Trophoblast cell (in vitro differentiated cells and primary cell): ENCODE data around the gene CHGA.
A peak's percentile ranks its signal among the peaks of the same experiment; 100 is the strongest.

Experiments used
- DNase-seq, 2 donors: peaks; one replicate each; pipeline ENCODE4 v3.0.0-alpha.2; 2016
- H2AFZ ChIP-seq: 2 replicates; pipeline ENCODE4 v1.6.1; 2013; ENCODE audit warnings: low read length, moderate library complexity, mild to moderate bottlenecking; ENCODE audit not compliant: insufficient read depth, poor library complexity
- H2AK5ac ChIP-seq: 2 replicates; pipeline ENCODE4 v1.6.1; 2013; ENCODE audit warnings: mild to moderate bottlenecking, low read length
- H2BK120ac ChIP-seq: 2 replicates; pipeline ENCODE4 v1.6.1; 2013; ENCODE audit warnings: low read length, mild to moderate bottlenecking, moderate library complexity; ENCODE audit not compliant: insufficient read depth, poor library complexity
- H2BK12ac ChIP-seq: 2 replicates; pipeline ENCODE4 v1.6.1; 2013; ENCODE audit warnings: mild to moderate bottlenecking, low read length, moderate library complexity
- H2BK5ac ChIP-seq: 2 replicates; pipeline ENCODE4 v1.6.1; 2013; ENCODE audit warnings: low read length, low read depth, moderate library complexity, mild to moderate bottlenecking; ENCODE audit not compliant: poor library complexity
- H3K14ac ChIP-seq: 2 replicates; pipeline ENCODE4 v1.6.1; 2013; ENCODE audit warnings: mild to moderate bottlenecking, low read length
- H3K18ac ChIP-seq: 2 replicates; pipeline ENCODE4 v1.6.1; 2013; ENCODE audit warnings: mild to moderate bottlenecking, low read length
- H3K23ac ChIP-seq: 2 replicates; pipeline ENCODE4 v1.6.1; 2013; ENCODE audit warnings: low read length
- H3K27ac ChIP-seq: 2 replicates; pipeline ENCODE4 v1.5.1; 2013; ENCODE audit warnings: low read depth, mild to moderate bottlenecking, inconsistent platforms, low read length, moderate library complexity
- H3K27me3 ChIP-seq: 2 replicates; pipeline ENCODE4 v1.6.1; 2013; ENCODE audit warnings: inconsistent platforms, mild to moderate bottlenecking, low read length, moderate library complexity; ENCODE audit not compliant: insufficient read depth
- H3K36me3 ChIP-seq, 2 experiments: 1 replicate in 1 of 2; 2 replicates in 1 of 2; pipeline ENCODE4 v1.6.1; 2013; ENCODE audit warnings: low read length in 2 of 2, mild to moderate bottlenecking in 2 of 2, moderate library complexity in 1 of 2; ENCODE audit not compliant: insufficient read depth in 2 of 2, control insufficient read depth in 1 of 2
- H3K4ac ChIP-seq: 2 replicates; pipeline ENCODE4 v1.6.1; 2013; ENCODE audit warnings: low read depth, mild to moderate bottlenecking, low read length, moderate library complexity
- H3K4me1 ChIP-seq, 2 experiments: 1 replicate in 1 of 2; 2 replicates in 1 of 2; pipeline ENCODE4 v1.6.1; 2013; ENCODE audit warnings: low read length in 2 of 2, mild to moderate bottlenecking in 2 of 2, moderate library complexity in 1 of 2; ENCODE audit not compliant: insufficient read depth in 2 of 2, control insufficient read depth in 1 of 2
- H3K4me2 ChIP-seq: 2 replicates; pipeline ENCODE4 v1.6.1; 2013; ENCODE audit warnings: inconsistent platforms, mild to moderate bottlenecking, low read length, moderate library complexity
- H3K4me3 ChIP-seq: 2 replicates; pipeline ENCODE4 v1.5.1; 2013; ENCODE audit warnings: mild to moderate bottlenecking, low read depth, low read length, inconsistent platforms
- H3K79me1 ChIP-seq: one replicate; pipeline ENCODE4 v1.6.1; 2013; ENCODE audit warnings: low read length
- H3K79me2 ChIP-seq: 2 replicates; pipeline ENCODE4 v1.6.1; 2013; ENCODE audit warnings: low read length, mild to moderate bottlenecking; ENCODE audit not compliant: control insufficient read depth, insufficient read depth, poor library complexity
- H3K9ac ChIP-seq: 2 replicates; pipeline ENCODE4 v1.6.1; 2013; ENCODE audit warnings: mild to moderate bottlenecking, low read length
- H3K9me3 ChIP-seq: 2 replicates; pipeline ENCODE4 v1.6.1; 2013; ENCODE audit warnings: low read depth, mild to moderate bottlenecking, control low read depth, inconsistent platforms, low read length; ENCODE audit not compliant: insufficient read depth
- H4K12ac ChIP-seq: 2 replicates; pipeline ENCODE4 v1.6.1; 2013; ENCODE audit warnings: low read depth, mild to moderate bottlenecking, low read length, moderate library complexity
- H4K8ac ChIP-seq: 2 replicates; pipeline ENCODE4 v1.6.1; 2013; ENCODE audit warnings: low read depth, mild to moderate bottlenecking, low read length, moderate library complexity
- H4K91ac ChIP-seq: one replicate; pipeline ENCODE4 v1.6.1; 2013; ENCODE audit warnings: low read depth, mild to moderate bottlenecking, low read length, moderate library complexity
- WGBS: extraction: QIAGEN DNeasy Blood & Tissue Kit; methylation state at CpG from one replicate; pipeline ENCODE4 v1.1.7; 2013; ENCODE audit warnings: missing lambda C conversion rate; ENCODE audit not compliant: insufficient read length, insufficient coverage; ENCODE audit errors: extremely low coverage; 5-methylcytosine and 5-hydroxymethylcytosine counted together

Gene CHGA

DNA sequence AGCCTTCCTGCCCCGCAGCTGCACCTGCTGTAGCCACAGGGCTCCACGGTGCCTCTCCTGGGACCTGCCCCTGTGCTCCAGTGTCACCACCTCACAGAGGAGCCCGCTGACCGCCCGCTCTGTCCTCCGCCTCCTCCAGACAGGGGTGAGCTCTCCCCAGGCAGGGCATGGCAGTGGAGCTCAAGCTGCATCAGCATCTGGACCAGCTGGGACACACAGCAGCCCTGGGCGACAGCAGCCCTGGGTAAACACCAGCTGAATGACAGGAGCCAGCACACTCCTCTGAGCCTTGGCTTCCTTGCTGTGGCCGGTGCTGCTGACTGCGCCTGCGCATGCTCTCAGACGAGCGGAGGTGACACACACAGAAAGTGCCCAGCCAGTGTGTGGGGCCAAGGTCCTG is 22.0 kb downstream of the CHGA start:
- DNase-seq: no peak
- H3K79me1 ChIP-seq: no peaks in the 10 kb centered on the region

DNA sequence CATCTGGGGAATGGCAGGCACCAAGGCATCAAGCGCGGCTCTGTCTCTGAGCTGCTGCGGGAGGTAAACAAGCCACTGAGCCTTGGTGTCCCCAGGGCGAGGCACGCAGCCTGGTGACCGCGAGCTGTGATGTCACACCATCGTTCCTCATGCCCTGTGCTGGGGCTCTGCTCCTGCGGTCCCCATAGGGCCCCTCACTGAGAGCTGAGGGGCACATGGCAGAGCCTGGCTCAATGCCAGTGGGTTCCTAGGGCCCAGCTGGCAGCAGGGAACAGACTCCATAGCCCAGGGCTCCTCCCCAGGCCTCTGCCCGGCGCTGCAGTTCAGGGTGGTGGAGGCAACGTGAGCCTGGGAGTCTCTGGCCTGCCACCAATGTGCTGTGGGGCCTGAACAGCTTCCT is 22.6 kb downstream of the CHGA start:
- H3K4me2 ChIP-seq: no peak overlapping the region
- WGBS: no CpG with 5 or more reads among the region's 12 CpGs
- H2BK120ac ChIP-seq: no peak overlapping the region

More for the DNA sequence above, 22.0 kb downstream of the CHGA start:
- Histone ChIP-seq H3K4me1 (no peaks in the 10 kb centered on the region), H3K9ac (no peak overlapping the region), H3K36me3 (no peaks in the 10 kb centered on the region), H2AFZ (no peak overlapping the region), H4K12ac (no peak overlapping the region), H4K8ac (no peak overlapping the region), H3K4ac (no peak overlapping the region), H3K23ac (no peak overlapping the region), H3K14ac (no peak overlapping the region), H2BK12ac (no peak overlapping the region), H3K9me3 (no peaks in the 10 kb centered on the region), H2BK5ac (no peak overlapping the region), H2AK5ac (no peak overlapping the region), H3K4me2 (no peak overlapping the region), H2BK120ac (no peak overlapping the region), H3K18ac (no peak overlapping the region), H3K27me3 (no peaks in the 10 kb centered on the region), H3K27ac (no peak overlapping the region), H3K79me2 (no peaks in the 10 kb centered on the region), H4K91ac (no peak overlapping the region), H3K4me3 (no peak overlapping the region)
- WGBS: no CpG with 5 or more reads among the region's 12 CpGs

DNA sequence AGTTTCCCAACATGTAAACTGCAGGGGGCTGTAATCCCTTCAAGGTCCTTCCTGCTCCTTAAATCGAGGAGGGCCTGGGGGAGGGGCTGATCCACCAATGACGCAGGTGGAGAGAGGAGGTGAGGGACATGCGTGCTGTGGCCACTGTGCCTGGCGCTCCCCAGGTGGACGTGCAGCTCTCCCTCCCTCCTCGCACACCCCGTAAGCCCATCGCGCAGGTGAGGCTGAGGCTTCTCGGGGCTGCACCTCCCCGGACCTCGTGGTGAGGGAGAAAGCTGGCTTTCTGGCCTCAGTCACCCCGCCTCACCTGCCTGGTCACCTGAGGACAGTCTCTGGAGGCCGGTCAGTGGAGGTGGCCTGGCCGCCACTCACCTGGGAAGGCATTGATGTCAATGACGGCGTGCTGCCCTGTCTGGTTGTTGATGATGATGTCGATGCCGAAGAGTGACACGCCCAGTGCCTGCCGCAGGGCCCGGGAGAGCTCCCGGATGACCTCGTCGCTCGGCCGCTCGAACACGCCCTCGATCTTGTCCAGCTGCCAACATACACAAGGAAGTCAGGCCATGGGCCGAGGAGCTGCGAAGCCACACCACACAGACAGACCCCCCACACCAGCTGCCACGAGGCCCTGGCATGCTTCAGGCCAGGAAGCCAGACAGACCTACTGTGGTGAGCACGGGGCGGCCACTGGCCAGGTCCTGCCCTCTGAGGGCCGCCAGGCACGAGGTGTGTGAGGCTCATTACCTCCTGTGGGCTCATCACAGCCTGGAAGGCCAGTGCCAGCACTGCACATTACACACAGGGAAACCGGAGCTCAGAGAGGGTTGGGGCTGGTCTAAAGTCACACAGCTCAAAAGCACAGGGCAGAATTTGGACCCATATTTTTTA is 23.3 kb downstream of the CHGA start:
- Histone ChIP-seq H3K79me2 (no peaks in the 10 kb centered on the region), H3K23ac (no peak overlapping the region), H2BK12ac (no peak overlapping the region), H3K4ac (no peak overlapping the region), H3K27me3 (no peaks in the 10 kb centered on the region), H2BK5ac (no peak overlapping the region), H2AFZ (no peak overlapping the region), H3K4me1 (no peaks in the 10 kb centered on the region), H3K9me3 (no peaks in the 10 kb centered on the region), H3K79me1 (no peaks in the 10 kb centered on the region), H3K4me3 (peak overlapping the region; percentile 0), H3K36me3 (peaks cover 0 to under 1% of the 10 kb centered on the region in 2 experiments), H3K14ac (no peak overlapping the region), H2BK120ac (no peak overlapping the region), H4K8ac (no peak overlapping the region), H3K9ac (no peak overlapping the region), H2AK5ac (no peak overlapping the region), H3K27ac (no peak overlapping the region), H3K18ac (no peak overlapping the region), H3K4me2 (no peak overlapping the region), H4K91ac (no peak overlapping the region), H4K12ac (no peak overlapping the region)
- DNase-seq: no peak
- no CpG with 5 or more reads among the region's 38 CpGs for WGBS

More for the DNA sequence above, 22.6 kb downstream of the CHGA start:
- H3K27ac ChIP-seq: no peak overlapping the region
- no peak overlapping the region for H4K12ac ChIP-seq
- no peak for DNase-seq
- no peaks in the 10 kb centered on the region for H3K4me1 ChIP-seq
- H3K4me3 ChIP-seq: no peak overlapping the region
- H3K14ac ChIP-seq: no peak overlapping the region
- no peak overlapping the region for H3K23ac ChIP-seq
- no peak overlapping the region for H4K91ac ChIP-seq
- no peak overlapping the region for H2BK5ac ChIP-seq
- H2AK5ac ChIP-seq: no peak overlapping the region
- no peak overlapping the region for H3K4ac ChIP-seq
- H3K27me3 ChIP-seq: no peaks in the 10 kb centered on the region
- H3K18ac ChIP-seq: no peak overlapping the region
- no peaks in the 10 kb centered on the region for H3K9me3 ChIP-seq
- no peaks in the 10 kb centered on the region for H3K36me3 ChIP-seq
- H3K79me2 ChIP-seq: no peaks in the 10 kb centered on the region
- H4K8ac ChIP-seq: no peak overlapping the region
- H2BK12ac ChIP-seq: no peak overlapping the region
- no peak overlapping the region for H2AFZ ChIP-seq
- H3K9ac ChIP-seq: no peak overlapping the region
- H3K79me1 ChIP-seq: no peaks in the 10 kb centered on the region

DNA sequence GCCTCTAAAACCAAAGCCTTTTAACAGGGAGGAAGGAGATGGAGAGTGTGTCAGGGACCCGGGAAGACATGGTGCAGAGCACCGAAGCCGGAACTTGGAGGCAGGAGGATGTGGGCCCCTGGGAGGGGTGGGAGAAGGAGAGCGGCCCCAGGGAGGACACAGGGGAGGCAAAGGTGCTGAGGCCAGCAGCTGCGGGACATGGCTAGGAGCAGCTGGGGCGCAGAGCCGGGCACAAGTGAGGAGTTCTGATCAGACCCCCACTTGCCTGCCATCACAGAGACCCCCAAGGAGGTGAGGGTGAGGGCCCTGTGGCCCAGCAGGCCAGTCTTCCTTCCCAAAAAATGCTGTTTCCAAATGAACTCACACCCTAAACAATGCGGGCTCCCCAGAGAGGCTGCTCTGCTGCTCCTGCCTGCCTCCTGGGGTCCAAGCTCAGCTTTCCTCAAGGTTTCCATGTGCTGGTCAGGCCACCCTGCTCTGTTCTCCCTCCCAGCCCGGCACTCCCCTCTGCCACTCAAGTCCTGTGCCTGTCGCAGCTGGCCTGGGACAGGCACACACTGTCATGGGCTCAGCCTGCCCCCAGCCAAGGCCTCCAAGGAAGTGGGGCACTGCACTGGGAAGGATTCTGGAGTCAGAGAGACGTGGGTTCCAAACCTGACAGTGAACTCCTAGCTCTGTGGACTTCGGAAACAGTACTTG is 24.0 kb downstream of the CHGA start:
- no peak overlapping the region for H3K23ac ChIP-seq
- H3K4me1 ChIP-seq: no peaks in the 10 kb centered on the region
- no peak overlapping the region for H3K4ac ChIP-seq
- no peak overlapping the region for H3K4me3 ChIP-seq
- DNase-seq: no peak
- no peak overlapping the region for H4K91ac ChIP-seq
- H2BK12ac ChIP-seq: no peak overlapping the region
- WGBS: no CpG with 5 or more reads among the region's 12 CpGs
- H3K9me3 ChIP-seq: no peaks in the 10 kb centered on the region
- no peak overlapping the region for H4K12ac ChIP-seq
- H3K18ac ChIP-seq: no peak overlapping the region
- no peak overlapping the region for H2BK120ac ChIP-seq
- no peak overlapping the region for H2BK5ac ChIP-seq
- no peak overlapping the region for H2AFZ ChIP-seq
- no peak overlapping the region for H3K9ac ChIP-seq
- H3K79me1 ChIP-seq: no peaks in the 10 kb centered on the region
- no peaks in the 10 kb centered on the region for H3K79me2 ChIP-seq
- H2AK5ac ChIP-seq: no peak overlapping the region
- no peak overlapping the region for H3K14ac ChIP-seq
- no peaks in the 10 kb centered on the region for H3K27me3 ChIP-seq
- H4K8ac ChIP-seq: no peak overlapping the region
- H3K4me2 ChIP-seq: no peak overlapping the region
- peaks cover 0 to 2% of the 10 kb centered on the region in 2 experiments for H3K36me3 ChIP-seq
- no peak overlapping the region for H3K27ac ChIP-seq
